GM12878 (cell line): ENCODE data around the gene RELT. TPM values are rescaled to one million over a fixed set of nuclear protein-coding genes. Genes with fewer than 3 reads are reported as not detected.

Experiments
- ATF7 ChIP-seq: fragments of 450-650 bp; IDR thresholded peaks from 2 replicates; pipeline ENCODE4 v1.6.1; 2016; ENCODE audit warnings: low read depth, mild to moderate bottlenecking
- BMI1 ChIP-seq: fragments of 450-650 bp; IDR thresholded peaks from 2 replicates; pipeline ENCODE4 v1.6.1; 2016; ENCODE audit warnings: mild to moderate bottlenecking, moderate library complexity, borderline replicate concordance
- CHD1 ChIP-seq: IDR thresholded peaks from 2 replicates; pipeline ENCODE4 v1.6.1; 2012; ENCODE audit warnings: low read depth, low read length, improper control_type of control experiment
- CTCF ChIP-seq, 3 experiments: IDR thresholded peaks in 2 of 3; conservative IDR thresholded peaks in 1 of 3; 2 replicates each; pipeline ENCODE4 v1.5.1; 2011; ENCODE audit warnings: low read depth in 3 of 3, low read length in 3 of 3, mild to moderate bottlenecking in 3 of 3, control low read depth in 2 of 3, moderate library complexity in 2 of 3, inconsistent platforms in 1 of 3, mixed read lengths in 1 of 3; ENCODE audit not compliant: control insufficient read depth in 2 of 3, insufficient read depth in 1 of 3; ENCODE audit errors: extremely low read depth in 1 of 3
- ELK1 ChIP-seq: IDR thresholded peaks from 2 replicates; pipeline ENCODE4 v1.6.1; 2012; ENCODE audit warnings: low read depth, low read length, improper control_type of control experiment
- ETV6 ChIP-seq, 2 experiments: fragments of 450-650 bp in 1 of 2; IDR thresholded peaks in 1 of 2; conservative IDR thresholded peaks in 1 of 2; 2 replicates each; pipeline ENCODE4 v1.6.1; 2014; ENCODE audit warnings: antibody characterized with exemption in 1 of 2, borderline replicate concordance in 1 of 2, low read depth in 1 of 2, mild to moderate bottlenecking in 1 of 2, moderate library complexity in 1 of 2
- GATAD2B ChIP-seq: fragments of 450-650 bp; conservative IDR thresholded peaks from 2 replicates; pipeline ENCODE4 v1.6.1; 2017; ENCODE audit warnings: low read depth, mild to moderate bottlenecking, moderate library complexity
- IRF4 ChIP-seq: IDR thresholded peaks from 2 replicates; pipeline ENCODE4 v1.6.1; 2011; ENCODE audit warnings: low read depth, low read length
- MAX ChIP-seq: IDR thresholded peaks from 2 replicates; pipeline ENCODE4 v1.6.1; 2012; ENCODE audit warnings: low read depth, low read length, improper control_type of control experiment
- MEF2B ChIP-seq: fragments of 450-650 bp; IDR thresholded peaks from 2 replicates; pipeline ENCODE4 v1.6.1; 2018; ENCODE audit warnings: mild to moderate bottlenecking, moderate library complexity; ENCODE audit not compliant: partially characterized antibody, poor library complexity, severe bottlenecking
- MTA2 ChIP-seq: fragments of 450-650 bp; IDR thresholded peaks from 2 replicates; pipeline ENCODE4 v1.6.1; 2016; ENCODE audit warnings: low read depth, mild to moderate bottlenecking, moderate library complexity
- MTA3 ChIP-seq: IDR thresholded peaks from 2 replicates; pipeline ENCODE4 v1.6.1; 2012; ENCODE audit warnings: low read length, inconsistent platforms, borderline replicate concordance
- MYC ChIP-seq: IDR thresholded peaks from 2 replicates; pipeline ENCODE4 v1.6.1; 2011; ENCODE audit warnings: mild to moderate bottlenecking, low read length, moderate library complexity, inconsistent platforms; ENCODE audit not compliant: insufficient read depth, insufficient replicate concordance, insufficient read length, severe bottlenecking
- NFYA ChIP-seq: IDR thresholded peaks from 2 replicates; pipeline ENCODE4 v1.6.1; 2011; ENCODE audit warnings: low read depth, mild to moderate bottlenecking, low read length, improper control_type of control experiment, borderline replicate concordance
- NRF1 ChIP-seq: conservative IDR thresholded peaks from 2 replicates; pipeline ENCODE4 v1.6.1; 2011; ENCODE audit warnings: mild to moderate bottlenecking, low read depth, low read length, improper control_type of control experiment
- POLR2AphosphoS5 ChIP-seq: IDR thresholded peaks from 2 replicates; pipeline ENCODE4 v1.6.1; 2011; ENCODE audit warnings: mild to moderate bottlenecking, low read length, inconsistent platforms
- RB1 ChIP-seq: fragments of 450-650 bp; formaldehyde crosslinking; IDR thresholded peaks from 2 replicates; pipeline ENCODE4 v1.6.1; 2017; ENCODE audit warnings: mild to moderate bottlenecking, borderline replicate concordance
- RBBP5 ChIP-seq: fragments of 200-600 bp; sonication (generic); conservative IDR thresholded peaks from 2 replicates; pipeline ENCODE4 v1.6.1; 2016
- RUNX3 ChIP-seq: IDR thresholded peaks from 2 replicates; pipeline ENCODE4 v1.6.1; 2012; ENCODE audit warnings: low read length, inconsistent platforms
- SP1 ChIP-seq: IDR thresholded peaks from one replicate; pipeline ENCODE4 v1.6.1; 2011; ENCODE audit warnings: low read depth, low read length
- TCF3 ChIP-seq: IDR thresholded peaks from 2 replicates; pipeline ENCODE4 v1.6.1; 2012; ENCODE audit warnings: low read depth, mild to moderate bottlenecking, low read length, borderline replicate concordance; ENCODE audit not compliant: insufficient read depth
- ZBED1 ChIP-seq: IDR thresholded peaks from 2 replicates; pipeline ENCODE4 v1.6.1; 2016; ENCODE audit warnings: borderline replicate concordance
- ZNF592 ChIP-seq: fragments of 450-650 bp; IDR thresholded peaks from 2 replicates; pipeline ENCODE4 v1.6.1; 2017; ENCODE audit warnings: mild to moderate bottlenecking, moderate library complexity
- polyA plus RNA-seq, 11 experiments: library from polyadenylated mRNA; depleted of rRNA in 4 of 11; unstranded in 6 of 11; stranded (reverse) in 5 of 11; fragments of >200 nt; fragmentation: Nextera tagmentation in 4 of 11; fragmentation: Illumina TruSeq in 1 of 11; extraction: Ambion mirVana in 4 of 11; extraction: Trizol in 1 of 11; gene quantifications; 1 replicate in 1 of 11; 2 replicates in 10 of 11; pipeline versions ENCODE4 v1.2.1 to v1.2.3, GENCODE V29; 2011 to 2016; ENCODE audit warnings: inconsistent platforms in 2 of 11, missing spikeins in 2 of 11, low read depth in 1 of 11
- total RNA-seq, 4 experiments: library from RNA; depleted of rRNA in 3 of 4; stranded (reverse); fragments of >200 nt in 3 of 4; fragmentation: Illumina TruSeq in 1 of 4; extraction: Trizol in 1 of 4; gene quantifications; 2 replicates each; pipeline versions ENCODE4 v1.2.1 to v1.2.3, GENCODE V29; 2013 to 2021

Gene RELT
- total and polyA plus RNA-seq, 10 of the 15 experiments (the other 5 are each of a cell fraction or from before 2014, with no cell fraction given): 1.2 to 28.5 (median 10.8) TPM

GRCh38 chr11:73384872-73385689, 8.9 kb downstream of the RELT start (continued):
- TF ChIP-seq ELK1 (0 out of 2 replicates have a peak, but pooled peaks have one; percentile 34), GATAD2B (peak; percentile 90), MAX (peak; percentile 56; the same call in 1 of the 2 replicates), CHD1 (no peak), IRF4 (no peak), ZNF592 (no peak), BMI1 (no peak), TCF3 (peak; percentile 66; the same call in 1 of the 2 replicates), SP1 (no peak), NRF1 (no peak), POLR2AphosphoS5 (peak; percentile 65; the same call in 1 of the 2 replicates), ATF7 (peak; percentile 50; the same call in 1 of the 2 replicates), CTCF (IDR thresholded peaks at IDR 0.05 in 2 of 3, conservative IDR thresholded peaks at IDR 0.05 in 1 of 3; ENCODE audit: control insufficient read depth in 2 of 3, extremely low read depth in 1 of 3, insufficient read depth in 1 of 3, low read depth in 3 of 3, low read length in 3 of 3) (no peak), MTA2 (peak; percentile 76), MTA3 (no peak), RBBP5 (no peak), RUNX3 (no peak), MEF2B (peak; percentile 80), MYC (no peak), NFYA (no peak), ZBED1 (no peak), ETV6 (conservative IDR thresholded peaks at IDR 0.05 in 1 of 2, IDR thresholded peaks at IDR 0.05 in 1 of 2; ENCODE audit: borderline replicate concordance in 1 of 2, low read depth in 1 of 2) (peak in 1 of 2 experiments; percentile 63; a peak in 2 of 4 replicates), RB1 (no peak)
